HG02870 (cell line): ENCODE results near the gene ECPAS.
"Not testable (repeated sequence)": the region's sequence is repeated elsewhere in the genome, so short reads cannot be mapped to it uniquely, and the experiment has no call there.

Source experiments
- ATAC-seq: cut with Tn5 transposase; IDR thresholded peaks from one replicate; pipeline ENCODE4 v1.9.1; 2021; ENCODE audit warnings: mild to moderate bottlenecking, moderate library complexity; ENCODE audit not compliant: unreplicated experiment

Gene ECPAS

GRCh38 chr9:111414406-111414805 is 69.8 kb downstream of the ECPAS start:
- no peak for ATAC-seq

GRCh38 chr9:111413996-111414395 is 70.2 kb downstream of the ECPAS start:
- no peak for ATAC-seq

- no peak for ATAC-seq
Measured at GRCh38 chr9:111412280-111412679, 71.9 kb downstream of the ECPAS start.

- ATAC-seq: no peak
Measured at GRCh38 chr9:111411266-111411665, 72.9 kb downstream of the ECPAS start.

GRCh38 chr9:111407813-111408212 is 76.4 kb downstream of the ECPAS start:
- ATAC-seq: no peak

GRCh38 chr9:111405701-111406100 is 78.5 kb downstream of the ECPAS start:
- no peak for ATAC-seq

- not testable (repeated sequence) for ATAC-seq
Measured at GRCh38 chr9:111401486-111401885, 82.7 kb downstream of the ECPAS start.

- no peak for ATAC-seq
Measured at GRCh38 chr9:111400564-111400898, 83.7 kb downstream of the ECPAS start.

- no peak for ATAC-seq
Measured at GRCh38 chr9:111399772-111400563, 84.2 kb downstream of the ECPAS start.

- ATAC-seq: no peak
Measured at GRCh38 chr9:111399211-111399739, 84.9 kb downstream of the ECPAS start.

- no peak for ATAC-seq
Measured at GRCh38 chr9:111393971-111394370, 90.2 kb downstream of the ECPAS start.

GRCh38 chr9:111389406-111389805 is 94.8 kb downstream of the ECPAS start:
- ATAC-seq: no peak

- no peak for ATAC-seq
Measured at GRCh38 chr9:111386386-111386785, 97.8 kb downstream of the ECPAS start.

- ATAC-seq: no peak
Measured at GRCh38 chr9:111381006-111381405, 103.2 kb downstream of the ECPAS start.

GRCh38 chr9:111375817-111376564 is 108.2 kb downstream of the ECPAS start:
- no peak for ATAC-seq

- ATAC-seq: no peak
Measured at GRCh38 chr9:111375062-111375461, 109.1 kb downstream of the ECPAS start.

- ATAC-seq: no peak
Measured at GRCh38 chr9:111372297-111372696, 111.9 kb downstream of the ECPAS start.

GRCh38 chr9:111366978-111367377 is 117.2 kb downstream of the ECPAS start:
- no peak for ATAC-seq

- no peak for ATAC-seq
Measured at GRCh38 chr9:111362526-111362925, 121.7 kb downstream of the ECPAS start.

GRCh38 chr9:111360881-111361280 is 123.3 kb downstream of the ECPAS start:
- no peak for ATAC-seq

- no peak for ATAC-seq
Measured at GRCh38 chr9:111356481-111357244, 127.5 kb downstream of the ECPAS start.
